ENCODE data around the gene SNAI3.

The SNAI3 gene

DNA sequence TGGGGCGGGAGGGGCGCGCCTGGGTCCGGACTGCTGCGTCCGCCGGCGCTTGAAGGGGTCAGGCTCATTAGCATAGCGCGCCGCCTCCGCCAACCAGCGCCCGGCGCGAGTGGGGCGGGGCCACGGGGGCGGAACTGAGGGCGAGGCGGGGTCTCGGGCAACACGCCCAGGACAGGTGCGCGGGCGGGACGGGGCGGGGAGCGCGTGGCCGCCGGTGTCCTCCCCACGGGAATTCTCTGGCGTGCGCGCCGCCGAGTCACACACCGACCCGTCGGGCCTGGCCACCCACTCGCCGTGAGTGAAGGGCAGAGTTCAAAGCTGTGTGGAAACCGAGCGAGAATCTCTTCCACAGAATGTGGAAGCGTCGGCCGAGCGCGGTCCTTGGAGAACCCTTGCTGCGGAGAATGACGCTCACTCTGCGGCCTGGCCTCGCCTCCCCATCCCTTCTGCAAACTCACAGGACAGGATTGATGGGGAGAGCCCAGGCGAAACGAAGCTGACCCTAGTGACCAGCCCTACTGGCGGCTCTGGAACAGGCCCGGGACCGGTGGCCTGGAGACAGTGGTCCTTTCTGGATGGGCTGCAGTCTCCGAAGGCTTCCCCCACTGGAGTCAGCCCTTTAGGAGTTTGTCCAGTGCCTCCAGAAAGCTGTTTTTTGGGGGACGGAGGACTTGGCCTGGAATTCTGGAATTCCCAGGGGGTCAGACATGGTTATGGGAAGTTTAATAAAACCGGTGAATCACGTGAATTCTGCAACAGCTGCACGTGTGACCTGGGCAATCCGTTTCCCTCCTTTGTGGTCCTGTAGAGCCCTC is at the start of gene SNAI3:
SNAI3 (minus strand) TSS at position 69 of the 815 bp plus-strand sequence. CDS start 101 bp downstream, outside the sequence.
- DNase-seq, result peak; percentile 82 to 88

DNA sequence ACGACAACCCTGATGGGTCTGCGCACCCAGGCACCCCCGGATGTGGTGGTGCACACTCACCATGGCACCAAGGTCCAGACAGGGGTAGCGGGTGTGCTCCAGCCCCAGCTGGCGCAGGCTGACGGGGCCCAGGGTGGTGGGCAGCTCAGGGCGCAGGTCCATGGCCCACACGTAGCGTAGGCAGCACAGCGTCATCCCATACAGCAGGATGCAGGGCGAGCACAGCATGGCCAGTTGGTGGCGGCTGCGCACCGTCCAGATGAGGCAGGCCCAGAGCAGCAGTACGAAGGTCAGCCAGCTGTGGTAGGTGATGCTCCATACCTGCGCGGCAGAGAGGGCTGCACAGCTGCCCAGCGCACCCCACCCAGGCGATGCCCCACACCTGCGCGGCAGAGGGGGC is 49.8 kb upstream of the SNAI3 start:
- no peak for DNase-seq

DNA sequence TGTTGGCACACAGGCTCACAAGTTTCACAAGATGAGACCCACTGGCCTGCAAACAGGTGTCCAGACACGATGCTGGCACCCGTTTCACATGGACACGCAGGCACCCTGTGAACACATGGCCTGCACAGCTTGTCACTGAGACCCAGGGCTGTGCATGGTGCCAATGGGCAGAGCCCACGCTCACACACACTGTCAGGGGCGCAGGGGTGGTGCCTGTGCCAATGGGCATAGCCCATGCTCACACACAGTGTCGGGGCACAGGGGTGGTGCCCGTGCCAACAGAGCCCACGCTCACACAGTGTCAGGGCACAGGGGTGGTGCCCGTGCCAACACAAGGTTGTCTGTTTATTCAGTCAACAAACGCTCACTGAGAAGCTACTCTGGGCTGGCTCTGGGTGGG is 49.3 kb upstream of the SNAI3 start:
- no peak for DNase-seq

DNA sequence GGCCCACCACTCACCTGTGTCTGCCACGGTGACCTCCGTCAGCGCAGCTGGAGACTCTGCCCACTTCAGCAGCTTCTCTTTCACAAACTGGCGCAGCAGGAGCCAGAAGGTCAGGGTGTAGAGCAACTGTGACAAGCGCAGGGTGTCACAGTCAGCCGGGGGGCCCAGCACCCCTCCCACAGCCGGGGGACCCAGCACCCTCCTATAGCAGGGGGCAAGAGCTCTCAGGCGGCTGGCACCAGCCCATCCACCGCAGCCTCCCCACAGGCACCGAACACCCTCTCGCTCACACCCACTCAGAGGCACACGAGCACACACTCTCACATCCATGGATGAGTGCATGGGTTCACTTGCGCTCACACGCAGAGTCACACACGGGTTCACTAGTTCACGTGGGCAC is 48.8 kb upstream of the SNAI3 start:
- DNase-seq, result no peak

DNA sequence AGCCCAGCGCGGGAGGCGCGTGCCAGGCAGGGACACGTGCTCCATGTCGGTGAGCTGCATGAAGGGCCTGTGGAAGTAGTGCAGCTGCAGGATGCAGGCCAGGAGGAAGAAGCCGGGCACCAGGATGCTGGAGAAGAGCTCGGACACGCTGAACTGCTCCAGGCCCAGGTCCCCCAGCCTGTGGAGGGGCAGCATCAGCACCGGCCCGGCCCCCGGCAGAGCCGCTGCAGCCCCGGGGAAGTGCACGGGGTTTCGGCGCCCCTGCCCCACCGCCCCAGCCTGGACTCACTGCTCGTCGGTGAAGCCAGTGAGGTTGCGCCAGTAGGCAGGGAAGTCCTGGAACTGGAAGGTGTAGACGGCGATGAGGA is 48.0 kb upstream of the SNAI3 start:
- no peak for DNase-seq

DNA sequence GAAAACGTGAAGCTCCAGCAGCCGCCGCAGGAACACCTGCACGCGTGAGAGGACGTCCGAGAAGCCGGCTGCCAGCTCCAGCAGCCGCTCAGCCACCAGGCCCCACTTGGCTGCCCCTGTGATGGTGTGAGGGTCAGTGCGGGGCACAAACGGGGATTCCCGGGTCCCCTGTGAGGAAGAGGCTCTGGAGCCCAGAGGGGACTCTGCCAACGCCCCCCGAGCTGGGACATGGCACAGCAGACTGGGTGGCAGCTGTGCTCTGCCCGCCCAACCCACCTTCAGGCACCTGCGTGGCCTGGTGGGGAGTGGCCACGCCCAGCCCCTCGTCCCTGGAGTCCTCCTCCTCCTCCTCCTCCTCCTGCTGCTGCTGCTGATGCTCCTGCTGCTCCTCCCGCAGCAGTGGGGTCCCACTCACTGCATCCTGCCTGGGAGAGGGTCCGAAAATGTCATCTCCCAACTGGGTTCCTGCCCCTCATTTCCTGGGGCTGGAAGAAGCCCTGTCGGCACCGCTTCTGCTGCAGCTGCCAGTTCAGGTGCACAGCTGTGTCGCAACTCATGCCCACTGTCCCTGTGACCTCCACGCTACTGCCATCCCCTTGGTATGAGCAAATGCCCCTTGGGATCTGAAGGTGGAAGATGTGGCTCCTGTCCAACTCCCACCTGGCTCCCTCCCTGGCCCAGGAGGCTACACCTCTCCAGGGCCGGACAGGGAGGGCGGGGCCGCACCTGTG is 47.5 kb upstream of the SNAI3 start:
- no peak for DNase-seq

DNA sequence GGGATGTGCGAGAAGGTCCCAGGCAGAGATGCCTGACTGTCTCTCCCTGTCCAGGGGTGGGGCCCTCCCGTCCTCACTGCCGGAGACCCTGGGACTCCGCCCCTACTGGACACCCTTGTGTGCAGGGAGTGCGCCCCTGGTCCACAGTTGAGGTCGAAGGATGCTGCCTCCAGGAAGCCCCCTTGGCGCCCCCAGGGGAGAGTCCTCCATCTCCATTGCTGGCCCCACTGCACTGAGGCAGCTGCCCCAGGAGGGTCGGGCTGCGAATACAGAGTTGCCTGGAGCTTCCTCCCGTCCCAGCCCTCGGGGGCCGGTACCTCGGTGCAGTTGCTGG is 46.6 kb upstream of the SNAI3 start:
- DNase-seq, result no peak

DNA sequence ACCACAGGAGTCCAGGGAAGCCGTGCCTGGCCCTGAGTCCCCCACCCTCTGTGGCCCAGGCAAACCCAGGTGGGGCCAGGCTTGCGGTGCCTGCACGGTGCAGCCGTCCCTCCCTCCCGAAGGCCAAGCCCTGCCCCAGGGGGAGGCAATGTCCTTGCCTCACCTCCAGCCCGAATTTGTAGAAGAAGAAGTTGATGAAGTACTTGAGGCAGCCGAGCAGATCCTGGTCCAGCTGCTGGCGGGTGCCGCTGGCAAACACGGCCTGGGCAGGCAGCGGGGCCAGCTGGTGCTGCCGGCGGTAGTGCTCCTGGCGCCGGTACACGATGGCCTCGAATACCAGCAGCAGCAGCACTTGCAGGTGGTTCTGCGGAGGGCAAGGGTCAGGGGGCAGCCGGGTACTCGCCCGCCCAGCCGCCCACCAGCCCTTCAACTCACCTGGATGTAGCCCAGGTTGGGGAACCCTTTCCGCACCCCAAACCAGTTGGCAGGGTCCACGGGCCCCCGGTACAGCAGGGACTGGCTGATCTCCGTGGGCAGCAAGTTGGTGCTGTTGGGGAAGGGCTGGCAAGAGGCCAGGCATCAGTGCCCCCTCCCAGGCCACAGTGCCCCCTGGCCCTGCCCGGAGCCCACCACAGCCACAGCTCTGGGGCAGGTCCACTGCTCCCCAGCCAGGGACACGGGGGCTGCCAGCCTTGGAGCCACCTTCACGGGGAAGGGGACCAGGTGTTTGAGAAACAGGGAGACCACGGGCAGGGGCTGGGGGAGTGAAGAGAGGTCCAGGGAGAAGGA is 46.1 kb upstream of the SNAI3 start:
- DNase-seq, result no peak

DNA sequence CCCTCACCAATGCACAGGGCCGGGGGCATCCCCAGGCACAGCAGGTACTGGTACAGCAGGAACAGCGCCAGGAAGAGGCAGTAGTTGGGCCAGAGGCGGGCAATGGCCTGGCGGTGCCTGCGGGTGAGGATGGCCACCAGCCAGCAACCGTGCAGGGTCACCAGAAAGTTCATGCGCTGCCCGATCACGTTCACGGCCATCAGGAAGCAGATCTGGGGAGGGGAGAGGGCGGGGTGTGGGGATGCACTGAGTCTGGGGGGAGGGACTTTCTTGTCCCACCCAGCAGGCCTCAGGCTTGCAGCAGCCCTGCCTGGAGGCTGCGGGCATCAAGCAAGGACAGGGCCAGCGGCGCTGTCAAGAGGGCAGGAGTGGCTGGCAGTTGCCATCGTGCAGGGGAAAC is 45.4 kb upstream of the SNAI3 start:
- no peak for DNase-seq

DNA sequence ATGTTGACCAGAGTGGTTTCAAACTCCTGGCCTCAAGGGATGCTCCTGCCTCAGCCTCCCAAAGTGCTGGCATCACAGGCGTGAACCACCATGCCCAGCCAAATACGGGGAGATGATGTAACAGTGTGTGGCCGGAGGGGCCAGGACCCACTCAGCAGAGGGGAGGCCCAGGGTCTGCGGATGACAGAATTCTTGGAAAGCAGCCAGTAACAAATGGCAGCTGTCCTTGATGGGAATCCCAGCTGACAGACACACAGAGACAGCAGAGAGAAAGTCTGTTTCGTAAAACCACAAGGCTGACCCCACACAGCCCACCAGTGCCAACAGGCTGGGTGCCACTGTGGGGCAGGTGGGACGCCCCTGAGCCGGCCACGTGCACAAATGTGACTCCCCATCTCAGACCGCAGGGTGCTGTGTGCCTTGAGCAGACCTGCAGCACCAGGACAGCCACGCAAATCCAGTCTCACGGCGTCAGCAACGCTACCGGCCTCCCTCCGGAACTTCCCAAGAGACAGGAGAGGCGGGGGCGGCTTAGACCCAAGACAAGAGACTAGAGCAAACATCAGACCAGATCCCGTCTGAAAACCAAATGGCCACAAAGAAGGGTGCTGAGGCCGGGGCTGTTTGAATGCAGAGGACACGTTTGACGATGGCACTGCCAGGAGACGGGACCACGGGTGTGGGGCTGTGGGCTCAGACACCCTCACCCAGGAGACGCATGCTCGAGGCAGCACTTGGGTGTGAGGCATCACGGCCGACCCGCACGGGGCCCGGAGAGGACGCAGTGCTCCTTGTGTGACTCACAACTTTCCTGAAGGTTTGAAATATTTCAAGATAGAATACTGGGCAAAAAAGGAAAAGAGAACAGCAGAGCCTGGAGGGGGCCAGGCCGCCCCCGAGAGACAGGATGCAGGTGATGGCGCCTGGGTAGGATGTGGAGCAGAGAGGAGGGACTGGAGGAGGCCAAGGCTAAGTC is 44.6 kb upstream of the SNAI3 start:
- no peak for DNase-seq

DNA sequence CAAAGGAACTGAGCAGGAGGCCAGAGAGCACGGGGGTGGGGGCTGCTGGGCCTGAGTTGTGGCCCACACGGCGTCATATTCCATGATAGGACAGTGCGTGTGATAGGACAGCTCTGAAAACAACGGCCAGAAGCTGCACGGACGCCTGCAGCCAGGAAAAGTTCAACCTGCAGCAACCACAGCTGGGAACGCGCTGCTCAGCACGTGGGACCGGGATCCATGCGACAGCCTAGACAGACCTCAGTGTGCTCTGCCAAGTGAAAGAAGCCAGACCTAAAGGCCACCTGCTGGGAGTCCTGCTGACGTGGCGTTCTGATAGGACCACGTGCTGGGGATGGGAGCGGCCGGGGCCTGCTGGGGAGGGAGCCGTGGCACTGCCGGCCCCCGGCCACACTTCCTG is 41.6 kb upstream of the SNAI3 start:
- DNase-seq, result no peak

DNA sequence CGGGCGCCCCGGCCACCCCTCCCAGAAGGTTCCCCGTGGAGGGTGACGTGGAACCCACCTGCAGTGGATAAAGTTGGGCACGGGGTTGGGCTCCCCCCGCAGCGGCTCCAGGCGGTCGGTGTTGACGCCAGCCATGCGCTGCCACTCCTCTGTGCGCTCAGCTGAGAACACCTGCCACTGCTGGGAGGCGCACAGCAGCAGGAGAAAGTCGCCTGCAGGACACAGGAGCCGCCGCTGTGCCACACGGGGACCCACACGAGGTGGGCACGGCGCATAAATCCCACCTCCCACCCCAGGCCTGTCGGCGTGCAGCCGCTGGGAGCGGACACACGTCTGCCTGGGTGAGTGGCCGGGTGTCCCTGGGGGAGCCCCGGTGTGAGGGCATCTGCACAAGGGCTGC is 40.7 kb upstream of the SNAI3 start:
- no peak for DNase-seq

DNA sequence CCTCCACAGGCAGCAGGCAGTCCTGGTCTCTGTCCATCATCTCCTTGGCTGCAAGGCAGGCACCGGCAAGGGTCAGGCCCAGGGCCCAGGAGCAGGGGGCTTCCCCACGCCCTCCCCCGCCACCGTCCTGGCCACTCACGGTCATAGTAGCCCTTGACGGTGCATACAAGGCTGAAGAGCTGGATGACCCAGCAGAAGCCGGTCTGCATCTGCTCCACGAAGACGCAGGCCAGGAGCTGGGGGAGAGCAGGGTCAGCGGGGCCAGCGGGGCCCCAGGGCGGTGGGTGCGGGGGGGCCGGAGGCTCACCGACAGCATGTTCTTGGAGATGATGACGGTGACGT is 40.1 kb upstream of the SNAI3 start:
- no peak for DNase-seq

DNA sequence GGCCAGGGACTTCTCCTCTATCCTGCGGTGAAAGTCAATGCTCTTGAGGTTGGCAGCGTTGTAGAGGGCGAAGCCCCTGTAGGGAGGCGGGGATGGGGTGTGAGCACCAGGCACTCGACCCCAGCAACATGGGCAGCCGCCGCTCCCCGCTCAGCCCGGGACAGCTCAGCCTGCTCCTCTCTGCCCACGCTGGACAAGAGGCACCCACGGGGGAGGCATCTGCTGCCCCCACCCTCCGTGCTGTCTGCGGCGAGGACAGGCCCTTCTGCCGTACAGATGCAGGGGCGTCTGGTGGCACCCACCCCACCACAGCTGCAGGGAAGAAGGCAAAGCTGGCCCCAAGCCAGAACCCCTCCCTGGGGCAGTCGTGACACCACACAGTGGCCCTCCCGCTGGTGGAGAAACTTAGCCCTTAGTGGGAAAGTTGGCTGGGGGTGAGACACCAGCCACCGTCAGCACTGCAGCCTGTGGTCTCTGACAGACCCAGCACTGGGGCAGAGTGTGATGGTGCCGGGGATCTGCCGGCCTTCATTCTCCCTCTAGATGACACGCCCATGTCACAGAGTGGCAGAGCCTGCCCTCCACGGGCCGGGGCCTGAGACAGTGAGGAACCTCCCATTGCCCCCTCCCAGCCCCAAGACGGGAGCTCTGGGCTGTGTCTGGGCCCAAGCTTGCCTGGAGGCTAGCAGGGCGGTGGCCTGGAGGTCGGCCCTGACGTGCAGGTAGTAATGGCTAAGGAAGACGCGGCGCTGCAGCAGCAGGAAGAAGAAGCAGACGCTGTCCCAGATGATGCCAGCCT is 39.5 kb upstream of the SNAI3 start:
- no peak for DNase-seq

DNA sequence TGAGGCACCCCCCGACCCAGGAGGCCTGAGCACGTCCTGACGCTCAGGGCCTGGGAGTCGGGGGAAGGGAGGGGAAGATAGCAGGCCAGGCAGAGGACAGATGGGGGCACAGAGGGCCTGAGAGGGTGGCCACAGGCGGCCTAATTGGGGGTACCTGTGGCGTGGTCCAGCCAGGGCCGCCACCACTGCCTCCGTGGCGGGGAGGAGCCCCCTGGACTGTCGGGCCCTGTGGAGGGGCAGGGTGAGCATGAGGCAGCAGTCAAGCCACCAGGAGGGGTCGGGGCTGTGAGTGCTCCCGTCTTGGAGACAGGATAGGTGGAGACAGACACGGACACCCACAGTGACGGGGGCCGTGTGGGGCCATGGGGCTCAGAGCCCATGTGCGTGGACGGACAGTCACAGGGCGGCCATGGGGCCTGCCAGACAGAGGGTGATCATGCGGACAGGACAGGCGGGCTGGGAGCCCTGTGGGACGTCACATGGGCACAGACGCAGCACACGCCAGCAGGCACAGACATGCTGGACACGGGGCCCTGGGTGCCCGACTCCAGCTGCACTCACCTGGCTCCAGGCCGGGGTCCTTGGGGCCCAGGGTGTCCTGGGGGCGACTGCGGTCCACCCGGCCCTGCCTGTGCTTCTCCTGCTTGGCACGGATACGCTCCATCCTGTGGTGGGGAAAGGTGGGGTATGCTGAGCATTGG is 38.7 kb upstream of the SNAI3 start:
- no peak for DNase-seq

DNA sequence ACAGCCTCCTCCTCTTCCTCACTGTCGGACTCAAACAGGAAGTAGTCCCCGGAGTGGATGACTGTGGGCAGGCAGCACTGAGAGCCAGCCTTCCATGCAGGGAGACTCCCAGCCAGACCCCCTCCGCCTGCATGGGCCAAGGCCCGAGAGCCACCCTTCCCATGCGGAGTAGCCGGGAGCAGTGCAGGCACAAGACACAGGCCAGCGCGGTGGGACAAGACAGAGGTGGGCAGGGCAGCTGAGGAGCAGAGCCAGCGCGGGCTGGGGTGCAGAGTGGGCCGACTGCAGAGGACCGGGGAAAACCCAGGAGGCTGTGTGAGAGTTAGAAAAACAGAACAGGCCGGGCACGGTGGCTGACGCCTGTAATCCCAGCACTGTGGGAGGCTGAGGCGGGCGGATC is 37.6 kb upstream of the SNAI3 start:
- DNase-seq, result no peak

DNA sequence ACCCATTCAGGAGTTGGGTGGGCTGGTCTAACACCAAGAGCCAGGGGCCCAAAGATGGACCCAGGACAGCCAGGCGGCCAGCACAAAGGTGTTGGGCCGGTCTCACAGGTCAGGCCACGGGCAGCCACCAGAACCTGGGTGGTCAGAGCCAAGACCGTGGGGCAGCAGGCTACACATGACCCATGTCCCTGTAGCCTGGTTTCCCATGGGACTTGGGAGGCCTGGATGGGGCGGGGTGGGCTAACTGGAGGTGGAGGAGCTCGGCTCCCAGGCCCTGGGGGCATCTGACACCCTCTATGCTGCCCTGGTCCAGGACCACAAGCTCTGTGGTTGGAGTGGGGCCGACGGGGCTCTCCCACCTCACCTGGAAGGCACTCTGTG is 37.2 kb upstream of the SNAI3 start:
- no peak for DNase-seq

DNA sequence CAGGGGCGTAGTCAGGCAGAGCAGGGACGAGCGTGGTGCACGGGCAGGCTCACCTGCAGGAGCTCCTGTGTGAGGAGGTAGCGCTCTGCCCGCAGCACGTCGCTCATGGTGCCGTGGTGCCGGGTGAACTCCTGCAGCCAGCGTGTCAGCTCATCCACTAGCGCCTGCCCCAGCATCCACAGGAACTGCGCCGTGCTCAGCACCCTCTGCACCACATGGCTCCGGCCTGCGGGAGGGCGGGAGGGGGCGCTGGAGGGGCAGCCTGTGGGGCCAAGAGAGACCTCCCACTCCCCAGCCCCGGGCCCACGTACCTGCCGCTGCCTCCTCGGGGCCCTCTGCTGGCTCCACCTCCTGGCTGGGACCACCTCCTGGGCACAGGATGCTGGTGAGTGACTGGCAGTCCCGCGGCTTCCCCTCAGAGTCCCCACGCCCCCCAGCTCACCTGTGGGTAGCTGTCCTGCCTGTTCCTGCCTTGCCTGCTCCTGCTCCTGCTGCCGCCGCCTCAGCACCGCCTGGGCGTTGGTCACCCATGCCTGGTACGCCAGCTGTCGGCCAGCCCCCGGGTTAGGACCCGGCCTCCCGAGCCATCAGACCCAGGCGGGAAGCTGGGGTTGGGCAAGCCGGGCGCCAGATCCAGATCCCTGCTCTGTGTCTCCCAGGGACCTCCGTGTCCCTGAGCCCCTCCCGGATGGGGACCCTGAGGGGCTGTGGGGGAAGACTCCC is 36.6 kb upstream of the SNAI3 start:
- no peak for DNase-seq

DNA sequence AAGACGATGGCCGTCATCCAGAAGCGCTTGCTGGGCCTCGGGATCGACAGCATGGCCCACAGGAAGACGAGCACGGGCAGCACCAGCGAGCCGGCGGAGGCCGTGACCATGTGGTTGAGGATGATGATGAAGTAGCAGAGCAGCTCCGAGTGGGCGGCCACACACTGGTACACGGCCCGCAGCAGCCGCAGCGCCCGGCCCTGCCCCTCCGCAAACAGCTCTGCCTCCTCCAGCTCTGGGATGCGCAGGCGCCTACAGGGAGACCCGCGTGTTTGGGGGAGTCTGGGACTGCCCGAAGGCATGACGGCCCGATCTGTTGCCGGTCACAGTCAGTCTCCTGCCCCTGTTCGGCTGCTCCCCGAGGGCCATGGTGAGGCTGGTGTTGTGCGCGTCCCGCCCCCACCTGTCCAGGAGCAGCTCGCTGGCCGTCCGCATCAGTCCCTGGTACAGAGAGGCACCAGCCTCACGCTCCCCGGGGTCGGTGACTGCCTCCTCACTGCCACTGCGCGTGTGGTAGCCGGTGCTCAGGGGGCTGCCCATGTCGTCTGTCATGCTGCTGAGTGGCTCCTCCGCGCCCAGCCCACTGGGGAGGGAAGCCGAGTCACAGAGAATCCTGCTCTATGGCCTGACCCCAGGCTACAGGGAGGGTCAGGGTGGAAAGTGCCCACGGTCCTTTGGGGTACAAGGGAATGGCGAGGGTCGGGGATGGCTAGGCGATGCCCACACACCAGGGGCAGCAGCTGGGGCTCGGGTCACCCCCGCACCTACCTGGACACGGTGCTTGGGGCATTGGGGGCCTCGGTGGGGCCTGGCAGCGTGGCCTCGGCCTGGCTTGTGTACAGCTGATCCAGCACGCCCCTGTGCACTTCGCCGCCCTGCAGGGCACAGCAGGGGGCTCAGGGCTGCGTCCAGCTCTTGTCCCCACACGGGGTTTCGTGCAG is 35.8 kb upstream of the SNAI3 start:
- DNase-seq, result no peak

Data from stimulated activated CD4-positive, alpha-beta T cell treated with anti-CD3 and anti-CD28 coated beads, Interleukin-2, amount 100 ng/mL, for 48 hours (primary cell).